Ishikawa (cell line): ENCODE results near the gene SYNGR2.

Source experiments
- CREB1 ChIP-seq: IDR thresholded peaks from 2 replicates; pipeline ENCODE4 v1.6.1; 2012; ENCODE audit warnings: low read depth
- RAD21 ChIP-seq: IDR thresholded peaks from 2 replicates; pipeline ENCODE4 v1.6.1; 2012; ENCODE audit warnings: low read depth
- YY1 ChIP-seq: IDR thresholded peaks from 2 replicates; pipeline ENCODE4 v1.6.1; 2012; ENCODE audit warnings: low read depth
- TF ChIP-seq, protein P1 (sequence below): IDR thresholded peaks from 2 replicates; pipeline ENCODE4 v1.6.1; 2012

DNA sequence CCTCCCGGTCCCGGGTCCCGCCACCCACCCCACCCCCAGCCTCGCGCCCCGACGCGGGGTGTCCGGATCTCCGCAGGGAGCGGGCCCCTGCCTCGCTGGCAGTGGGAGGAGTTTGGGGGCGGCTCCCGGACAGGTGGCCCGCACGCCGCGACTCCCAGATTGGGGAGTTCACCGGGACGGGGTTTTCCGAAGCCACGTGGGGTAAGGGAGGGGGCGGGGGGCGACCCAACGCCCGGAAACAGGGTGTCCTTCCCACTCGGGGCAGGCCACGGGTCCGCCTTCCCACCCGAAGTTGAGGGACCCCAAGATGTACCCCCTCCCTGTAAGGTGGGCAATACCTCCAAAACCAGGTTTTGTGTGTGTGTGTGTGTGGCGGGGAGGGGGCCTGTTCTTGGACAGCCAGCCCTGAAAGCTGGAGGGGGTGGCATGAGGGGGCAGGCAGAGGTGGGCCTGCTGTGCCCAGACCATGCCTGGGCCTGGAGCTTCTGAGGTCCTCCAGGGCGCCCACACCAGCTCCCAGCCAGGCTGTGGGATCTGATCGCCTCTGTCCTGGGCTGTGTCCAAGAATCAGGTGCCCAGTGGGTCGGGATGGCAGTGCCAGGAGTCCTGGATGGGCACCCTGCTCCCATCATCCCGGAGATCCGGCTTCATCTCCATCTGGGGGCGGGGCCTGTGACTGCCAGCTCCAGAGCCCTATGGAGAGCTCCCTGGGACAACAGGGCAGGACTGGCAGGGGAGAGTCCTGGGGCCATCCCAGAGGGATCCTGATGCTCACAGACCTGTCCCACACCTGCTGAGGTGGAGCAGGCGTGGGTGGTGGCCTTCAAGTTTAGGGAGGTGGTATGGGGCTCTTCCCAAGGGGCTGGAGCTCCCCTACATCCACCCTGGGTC lies 767 bp downstream of the SYNGR2 start:
- TF ChIP-seq, protein P1, sequence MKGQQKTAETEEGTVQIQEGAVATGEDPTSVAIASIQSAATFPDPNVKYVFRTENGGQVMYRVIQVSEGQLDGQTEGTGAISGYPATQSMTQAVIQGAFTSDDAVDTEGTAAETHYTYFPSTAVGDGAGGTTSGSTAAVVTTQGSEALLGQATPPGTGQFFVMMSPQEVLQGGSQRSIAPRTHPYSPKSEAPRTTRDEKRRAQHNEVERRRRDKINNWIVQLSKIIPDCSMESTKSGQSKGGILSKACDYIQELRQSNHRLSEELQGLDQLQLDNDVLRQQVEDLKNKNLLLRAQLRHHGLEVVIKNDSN, result peak; percentile 43
- TF ChIP-seq YY1 (0 out of 2 replicates have a peak, but pooled peaks have one; percentile 31), CREB1 (no peak), RAD21 (no peak)
